ENCODE measurements around the gene LCTL. TPM values are rescaled to one million over a fixed set of nuclear protein-coding genes. Genes with fewer than 3 reads are reported as not detected.

LCTL gene
- total RNA-seq, 1 experiment from 2014 or later, result not detected

DNA sequence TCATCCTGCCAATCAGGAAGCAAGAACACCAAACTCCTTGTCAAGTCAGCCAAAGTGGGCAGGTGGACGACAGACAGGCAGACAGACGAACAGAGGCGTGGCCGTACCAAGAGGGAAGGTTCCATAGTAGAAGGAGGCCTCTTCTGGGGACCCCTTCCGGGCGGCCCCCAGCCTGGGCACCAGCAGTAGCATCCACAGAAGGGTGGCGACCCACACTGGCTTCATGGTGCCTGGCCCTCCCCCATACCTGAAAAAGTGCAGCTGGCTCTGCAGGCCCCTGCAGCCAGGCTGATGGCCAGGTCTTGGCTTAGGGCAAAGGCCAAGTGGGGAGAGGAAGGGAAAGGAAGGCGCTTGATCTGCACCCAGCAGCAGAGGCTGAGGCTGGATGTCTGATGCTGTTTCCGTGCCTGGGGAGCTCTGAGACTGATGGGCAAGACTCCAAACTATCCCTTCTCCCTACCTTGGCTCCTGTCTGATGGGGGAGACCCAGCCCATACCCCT is 607 bp downstream of the LCTL start:
- DNase-seq (ENCODE audit: low spot score), result no peak

DNA sequence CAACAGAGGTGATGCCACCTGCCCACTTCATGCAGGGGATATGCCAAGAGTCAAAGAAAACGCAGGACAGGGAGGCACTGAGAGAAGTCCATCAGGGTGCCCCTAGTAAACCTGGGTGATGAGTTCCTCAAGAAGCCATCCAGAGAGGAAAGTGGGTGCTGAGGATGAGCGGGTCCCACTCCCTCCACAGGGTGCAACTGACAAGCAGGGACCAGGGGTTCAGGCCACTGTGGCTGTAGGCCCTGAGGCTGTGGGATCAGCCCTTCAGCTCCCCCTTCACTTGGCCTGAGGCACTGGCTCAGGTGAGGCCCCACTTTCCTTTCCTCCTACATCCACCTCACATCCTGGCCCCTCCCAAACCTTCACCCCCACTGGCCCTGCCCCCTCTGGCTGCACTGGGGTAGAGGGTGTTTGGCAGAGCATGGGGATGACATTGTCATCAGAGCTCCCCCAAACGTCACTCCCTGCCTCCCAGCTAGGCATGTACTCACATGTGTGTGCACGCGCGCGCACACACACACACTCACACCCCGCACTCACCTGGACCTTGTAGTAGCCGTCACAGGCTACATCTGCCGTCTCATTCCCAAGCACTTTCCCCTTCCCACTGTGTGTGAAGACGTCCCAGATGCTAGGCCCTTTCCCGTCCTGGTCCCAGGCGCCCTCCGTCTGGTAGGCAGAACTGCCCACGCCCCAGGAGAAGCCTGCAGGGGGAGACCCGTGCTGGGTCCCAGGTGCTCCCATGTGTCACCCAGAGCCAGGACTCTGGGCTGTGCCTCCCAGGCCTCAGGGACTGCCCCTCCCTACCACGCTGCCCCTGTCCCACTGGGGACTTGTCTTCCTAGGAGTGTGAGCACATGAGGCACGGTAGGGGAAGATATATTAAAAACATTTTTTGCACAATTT is 1.4 kb downstream of the LCTL start:
- no peak for DNase-seq (ENCODE audit: low spot score)

DNA sequence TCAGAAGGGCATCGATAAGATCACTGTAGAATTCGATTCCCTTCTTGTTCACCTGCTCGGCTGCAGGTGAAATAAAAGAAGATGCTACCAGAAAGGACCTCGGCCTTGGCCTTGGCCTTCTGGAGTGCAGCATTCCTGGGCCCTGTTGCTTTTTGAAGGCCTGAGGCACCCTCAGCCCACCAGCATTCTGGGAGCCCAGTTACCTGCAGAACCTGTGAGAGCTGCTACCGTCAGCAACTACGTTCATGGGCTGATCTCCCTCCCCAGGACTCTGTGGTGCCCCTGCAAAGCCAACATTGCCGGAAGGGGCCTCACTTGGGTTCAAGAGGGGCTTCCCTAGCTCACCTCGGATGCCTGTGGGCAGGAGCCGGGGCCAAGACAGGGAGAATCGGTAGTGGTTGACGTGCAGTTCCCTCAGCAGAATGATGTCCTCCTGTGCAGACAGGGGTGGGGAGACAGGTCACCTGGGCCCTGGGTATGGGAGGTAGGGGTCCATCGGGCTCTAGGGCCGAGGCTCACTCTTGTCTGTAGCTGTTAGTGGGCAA is 2.2 kb downstream of the LCTL start:
- DNase-seq (ENCODE audit: low spot score), result no peak

DNA sequence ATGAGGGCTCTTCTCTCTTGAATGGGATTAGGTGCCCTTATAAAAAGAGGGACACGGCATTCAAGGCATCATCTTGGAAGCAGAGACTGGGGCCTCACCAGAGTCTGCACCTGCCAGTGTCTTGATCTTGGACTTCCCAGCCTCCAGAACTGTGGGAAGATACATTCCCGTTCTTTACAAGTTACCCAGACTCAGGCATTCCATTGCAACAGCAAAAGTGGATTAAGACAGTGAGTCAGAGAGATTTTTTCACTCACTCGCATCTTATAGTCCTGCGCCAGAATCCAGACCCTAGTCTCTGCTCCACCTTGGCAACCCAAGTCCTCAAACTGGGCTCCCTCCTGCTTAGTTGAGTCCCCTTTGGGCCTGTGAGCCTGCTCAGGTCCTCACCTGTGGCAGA is 2.7 kb downstream of the LCTL start:
- DNase-seq (ENCODE audit: low spot score), result no peak

DNA sequence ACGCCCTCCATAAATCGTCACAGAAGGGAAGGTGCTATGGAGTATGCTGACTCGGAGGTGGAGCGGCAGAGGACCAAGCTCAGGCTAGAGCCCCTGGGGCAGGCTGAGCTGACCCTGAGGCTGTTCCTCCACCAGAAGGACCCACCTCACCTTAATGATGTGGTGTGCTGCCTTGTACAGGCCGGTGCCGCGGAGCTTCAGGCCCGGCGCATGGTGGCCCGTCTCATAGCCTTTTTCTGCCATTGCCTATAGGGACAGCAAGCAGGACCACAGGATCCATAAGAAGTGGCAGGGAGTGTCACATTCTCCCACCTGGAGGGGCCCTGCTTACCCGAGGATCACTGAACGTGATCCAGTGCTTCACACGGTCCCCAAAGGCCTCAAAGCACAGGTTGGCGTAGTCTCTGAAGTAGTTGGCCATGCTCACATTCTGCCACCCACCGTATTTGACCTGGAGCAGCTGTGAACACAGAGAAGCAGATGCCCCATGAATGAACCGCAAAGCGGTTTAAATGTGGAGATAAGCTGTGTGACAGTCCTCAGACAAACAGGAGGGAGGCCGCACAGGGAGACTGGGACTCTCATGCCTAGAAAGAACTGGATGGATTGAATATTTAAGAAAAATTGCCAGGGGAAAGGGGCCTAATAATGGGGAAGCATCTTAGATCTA is 4.8 kb downstream of the LCTL start:
- no peak for DNase-seq (ENCODE audit: low spot score)

DNA sequence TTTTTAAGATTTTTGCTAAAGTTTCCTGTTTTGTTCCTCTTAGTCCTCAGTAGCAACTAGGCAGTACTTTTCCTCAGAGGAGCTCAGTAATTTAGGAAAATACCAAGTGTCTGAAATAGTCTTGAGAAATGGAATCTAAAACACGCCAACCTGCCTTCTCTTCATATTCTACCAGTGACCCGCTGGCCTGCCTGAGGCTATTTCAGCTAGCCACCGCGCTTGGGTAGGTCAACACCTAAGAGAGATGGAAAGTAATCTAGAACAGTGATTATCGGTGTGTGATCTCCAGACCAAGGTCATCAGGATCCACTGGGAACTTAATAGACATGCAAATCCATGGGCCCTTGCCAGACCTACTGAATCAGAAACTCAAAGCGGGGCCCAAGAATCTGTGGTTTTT is 7.5 kb downstream of the LCTL start:
- no peak for DNase-seq (ENCODE audit: low spot score)

DNA sequence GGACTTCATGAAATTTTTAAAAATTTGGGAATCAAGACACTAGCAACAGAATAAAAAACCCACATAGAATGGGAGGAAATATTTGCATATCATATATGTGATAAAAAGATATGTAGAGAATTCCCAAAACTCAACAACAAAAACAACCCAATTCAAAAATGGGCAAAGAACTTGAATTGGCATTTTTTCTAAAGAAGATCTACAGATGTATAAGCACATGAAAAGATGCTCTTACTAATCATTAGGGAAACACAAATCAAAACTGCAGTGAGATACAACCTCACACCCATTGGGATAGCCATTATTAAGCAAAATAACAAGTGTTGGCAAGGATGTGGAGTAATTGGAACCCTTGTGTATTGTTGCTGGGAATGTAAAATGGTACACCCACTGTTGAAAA is 10.1 kb downstream of the LCTL start:
- no peak for DNase-seq (ENCODE audit: low spot score)

DNA sequence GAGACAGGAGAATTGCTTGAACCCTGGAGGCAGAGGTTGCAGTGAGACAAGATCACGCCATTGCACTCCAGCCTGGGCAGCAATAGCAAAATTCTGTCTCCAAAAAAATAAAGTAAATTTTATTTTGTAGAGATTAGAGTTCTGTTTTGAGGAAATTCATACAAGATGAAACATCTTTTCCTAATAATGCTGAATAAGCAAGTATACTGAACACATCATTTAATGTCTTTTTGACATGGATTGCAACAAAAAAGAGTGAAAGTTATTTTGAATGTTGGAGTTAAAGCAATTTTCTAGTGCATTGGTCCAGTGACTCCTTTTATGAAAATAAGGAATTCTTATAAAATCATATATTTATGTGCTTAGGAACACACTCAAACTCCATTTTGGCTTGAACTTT is 20.5 kb downstream of the LCTL start:
- DNase-seq (ENCODE audit: low spot score), result no peak

DNA sequence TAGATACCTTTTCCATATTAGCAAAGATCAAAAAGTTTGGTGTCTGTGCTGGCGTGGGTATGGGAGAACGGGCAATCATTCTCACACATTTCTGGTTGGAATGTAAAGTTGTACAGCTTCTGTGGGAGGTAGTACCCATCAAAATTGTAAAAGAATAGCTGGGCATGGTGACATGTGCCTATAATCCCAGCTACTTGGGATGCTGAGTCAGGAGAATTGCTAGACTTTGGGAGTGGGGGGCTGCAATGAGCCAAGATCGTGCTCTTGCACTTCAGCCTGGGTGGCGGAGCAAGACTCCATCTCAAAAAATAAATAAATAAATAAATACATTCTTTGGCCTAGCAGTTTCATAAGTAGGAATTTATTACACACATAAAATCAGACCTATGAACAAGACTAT is 22.9 kb downstream of the LCTL start:
- no peak for DNase-seq (ENCODE audit: low spot score)

DNA sequence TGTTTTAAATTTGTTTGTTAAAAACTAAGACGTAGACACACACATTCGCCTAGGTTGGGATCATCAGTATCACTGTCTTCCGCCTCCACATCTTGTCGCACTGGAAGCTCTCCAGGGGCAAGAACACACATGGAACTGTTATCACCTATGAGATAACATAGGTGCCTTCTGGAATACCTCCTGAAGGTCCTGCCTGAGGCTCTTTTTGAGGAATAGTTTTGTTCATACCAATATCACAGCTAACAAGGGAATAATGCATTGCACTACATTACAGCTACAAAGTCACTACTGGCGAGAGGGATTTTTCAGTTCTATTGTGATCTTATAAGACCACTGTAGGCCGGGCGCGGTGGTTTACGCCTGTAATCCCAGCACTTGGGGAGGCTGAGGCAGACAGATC is 30.7 kb downstream of the LCTL start:
- DNase-seq (ENCODE audit: low spot score), result no peak

DNA sequence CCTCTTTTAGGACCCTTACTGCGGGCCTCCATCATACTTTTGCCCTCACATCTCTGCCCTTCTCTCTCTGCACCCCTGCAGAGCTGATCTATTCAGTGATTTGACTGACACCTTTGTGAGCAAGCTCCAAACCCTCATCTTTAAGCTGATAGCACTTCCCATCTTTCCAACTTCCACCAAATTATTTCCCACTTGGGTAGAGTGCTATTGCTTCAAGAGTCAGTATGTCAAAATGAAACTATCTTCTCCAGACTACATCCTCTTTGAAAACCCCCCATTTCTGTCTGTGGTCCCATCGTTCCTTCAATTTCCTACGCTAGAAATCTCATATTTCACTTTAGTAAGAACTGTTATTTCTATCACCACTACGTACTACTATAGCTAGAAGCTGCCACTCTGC is 41.0 kb downstream of the LCTL start:
- no peak for DNase-seq (ENCODE audit: low spot score)

DNA sequence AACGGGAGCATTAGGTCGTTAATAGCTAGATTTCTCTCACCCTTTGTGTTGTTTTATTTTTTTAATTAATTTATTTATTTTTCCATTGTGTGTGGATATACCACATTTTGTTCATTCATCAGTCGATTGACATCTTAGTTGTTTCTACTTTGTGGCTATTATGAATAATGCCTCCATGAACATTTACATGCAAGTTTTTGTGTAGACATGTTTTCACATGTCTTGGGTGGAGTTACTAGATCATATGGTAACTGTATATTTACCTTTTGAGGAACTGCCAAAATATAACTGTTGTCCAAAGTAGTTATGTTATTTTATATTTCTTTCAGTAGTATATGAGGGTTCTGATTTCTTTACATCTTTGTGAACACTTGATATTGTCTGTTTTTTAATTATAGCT is 41.9 kb downstream of the LCTL start:
- no peak for DNase-seq (ENCODE audit: low spot score)

DNA sequence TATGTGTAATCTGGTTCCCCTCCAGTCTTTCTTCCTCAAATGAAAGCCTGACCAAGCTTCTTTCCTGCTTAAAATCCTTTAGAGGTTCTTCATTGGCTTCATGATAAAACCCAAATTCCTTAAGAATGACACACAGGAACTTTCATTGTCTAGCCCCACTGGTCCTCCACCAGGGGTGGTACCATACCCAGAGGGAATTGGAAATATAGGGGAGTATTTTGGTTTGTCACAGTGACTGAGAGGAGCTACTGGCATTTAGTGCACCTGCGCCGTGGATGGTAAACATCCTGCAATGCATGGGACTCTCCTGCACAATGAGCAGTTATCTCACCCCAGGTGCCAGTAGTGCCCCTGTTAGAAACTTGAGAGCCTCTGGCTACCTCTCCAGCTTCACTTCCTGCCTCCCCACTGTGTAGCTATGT is 49.9 kb downstream of the LCTL start:
- DNase-seq (ENCODE audit: low spot score), result no peak

DNA sequence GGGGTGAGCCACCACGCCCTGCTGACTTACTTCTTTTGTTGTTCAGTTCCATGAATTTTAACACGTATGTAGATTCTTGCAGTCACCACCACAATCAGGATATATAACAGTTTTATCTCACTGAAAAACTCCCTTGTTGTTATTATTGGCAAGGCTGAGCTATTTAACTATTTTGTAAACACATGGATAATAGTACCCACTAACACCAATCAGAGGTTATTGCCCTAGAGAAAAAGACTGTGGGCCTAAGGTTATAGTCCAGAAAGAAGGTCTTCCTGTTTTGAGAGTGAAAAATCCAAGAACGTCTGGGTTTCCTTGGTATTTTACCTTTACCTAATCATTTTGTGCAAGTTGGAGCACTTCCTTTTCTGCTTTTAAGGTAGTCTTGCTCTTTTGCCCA is 51.2 kb downstream of the LCTL start:
- no peak for DNase-seq (ENCODE audit: low spot score)

DNA sequence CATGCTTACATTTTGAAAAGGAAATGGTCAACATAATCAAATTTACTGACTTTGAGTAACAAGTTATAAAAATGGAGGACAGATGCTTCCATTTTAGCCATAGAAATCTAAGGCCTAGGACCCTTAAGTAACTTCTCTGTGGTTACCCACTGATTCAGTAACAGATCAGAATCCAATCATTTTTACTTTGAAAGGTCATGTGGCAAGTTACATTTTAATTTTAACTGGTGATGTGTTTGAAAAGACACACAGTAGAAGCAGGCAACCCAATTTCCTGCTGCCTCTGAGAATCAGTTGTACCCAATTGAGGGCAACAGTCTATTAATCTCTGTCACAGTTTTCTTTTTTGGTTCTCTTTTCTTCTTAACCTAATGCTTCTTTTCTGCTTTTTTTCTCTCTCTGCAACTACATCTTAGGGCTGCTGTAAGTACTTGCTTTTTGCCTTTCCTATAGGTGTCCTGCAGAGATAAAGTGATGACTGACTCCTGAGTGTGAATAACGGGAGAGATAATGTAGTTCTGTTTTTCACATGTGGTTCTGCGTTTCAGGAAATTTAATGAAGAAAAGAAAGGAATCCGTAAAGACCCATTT is 57.4 kb downstream of the LCTL start:
- DNase-seq (ENCODE audit: low spot score), result no peak

DNA sequence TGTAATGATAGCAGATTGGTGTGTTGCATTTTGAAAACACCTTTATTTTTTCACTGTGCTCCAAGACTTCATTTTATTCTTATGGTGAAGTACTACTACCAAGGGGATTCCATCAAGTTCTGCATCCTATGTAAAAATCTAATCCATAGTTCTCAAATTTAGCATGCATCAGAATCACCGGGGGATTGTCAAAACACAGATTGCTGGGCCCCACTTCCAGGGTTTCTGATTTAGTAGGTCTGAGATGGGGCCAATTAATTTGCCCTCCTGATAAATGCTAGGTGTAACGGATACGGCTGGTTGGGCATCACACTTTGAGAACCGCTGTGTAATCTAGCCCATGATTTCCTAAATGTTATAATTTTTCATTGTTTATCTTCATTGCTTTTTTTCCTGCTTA is 60.0 kb downstream of the LCTL start:
- no peak for DNase-seq (ENCODE audit: low spot score)

DNA sequence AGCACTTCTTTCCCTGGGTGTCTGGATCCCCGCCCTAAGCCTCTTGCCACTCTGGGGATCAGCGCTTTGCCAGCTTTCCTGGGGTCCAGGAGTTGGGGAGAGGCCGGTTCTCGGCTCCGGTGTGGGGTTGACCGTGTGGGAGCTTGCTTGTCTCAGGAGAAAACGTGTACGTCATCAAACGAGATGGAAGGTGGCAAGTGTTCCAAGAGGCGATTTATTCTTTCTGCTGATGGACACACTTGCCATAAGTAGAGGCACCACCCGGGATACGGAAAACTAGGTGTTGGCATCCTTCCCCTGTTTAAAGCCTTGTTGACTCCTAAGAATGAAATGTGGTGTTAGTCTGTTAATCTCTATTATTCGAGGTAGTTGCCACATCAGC is 60.4 kb downstream of the LCTL start:
- DNase-seq (ENCODE audit: low spot score), result no peak

DNA sequence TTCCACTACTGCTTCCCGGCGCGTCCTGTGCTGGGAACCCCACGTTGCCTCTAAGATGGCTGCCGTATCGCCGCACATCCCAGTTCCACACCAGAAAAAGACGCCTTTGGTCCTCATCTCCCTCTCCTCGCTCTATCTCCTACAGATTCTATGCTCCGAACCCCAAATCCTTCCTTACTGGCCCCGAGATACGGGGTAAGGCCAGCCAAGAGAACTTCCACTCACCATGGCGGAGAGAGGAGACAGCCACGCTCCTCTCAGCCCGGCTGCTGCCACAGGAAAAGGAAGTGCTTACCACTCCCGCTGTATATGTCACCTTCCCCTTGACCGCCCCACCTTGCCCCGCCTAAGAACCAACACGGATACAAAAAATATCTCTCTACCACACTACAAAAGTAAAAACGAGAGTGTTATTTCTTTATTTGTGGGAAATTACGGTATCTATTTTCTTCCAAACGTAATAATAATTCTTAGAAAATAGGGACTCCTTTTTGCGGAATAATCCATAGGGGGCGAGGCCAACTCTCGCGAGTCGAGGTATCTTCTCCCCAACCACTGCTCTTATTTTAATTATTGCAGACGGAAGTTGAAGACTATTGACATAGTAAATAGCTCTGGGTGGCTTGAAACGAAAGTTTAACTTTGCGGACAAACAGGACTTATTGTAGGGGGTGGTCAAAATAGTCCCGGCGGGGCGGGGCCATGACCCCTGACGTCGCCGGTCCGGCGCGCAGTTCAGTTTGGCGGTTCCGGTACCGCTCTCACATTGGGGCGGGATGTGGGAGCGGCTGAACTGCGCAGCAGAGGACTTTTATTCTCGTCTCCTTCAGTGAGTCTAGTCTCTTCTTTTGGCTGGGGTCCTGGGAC is 61.0 kb downstream of the LCTL start, which contains the start of the genes RPL4 and ZWILCH:
Gene RPL4 (minus strand): TSS at position 293 of the 867 bp plus-strand sequence. CDS start 65 bp downstream, at position 228.
Gene ZWILCH (plus strand): TSS at position 764 of the 867 bp plus-strand sequence. CDS start 13 bp downstream, at position 777.
- DNase-seq (ENCODE audit: low spot score), result peak; percentile 96

DNA sequence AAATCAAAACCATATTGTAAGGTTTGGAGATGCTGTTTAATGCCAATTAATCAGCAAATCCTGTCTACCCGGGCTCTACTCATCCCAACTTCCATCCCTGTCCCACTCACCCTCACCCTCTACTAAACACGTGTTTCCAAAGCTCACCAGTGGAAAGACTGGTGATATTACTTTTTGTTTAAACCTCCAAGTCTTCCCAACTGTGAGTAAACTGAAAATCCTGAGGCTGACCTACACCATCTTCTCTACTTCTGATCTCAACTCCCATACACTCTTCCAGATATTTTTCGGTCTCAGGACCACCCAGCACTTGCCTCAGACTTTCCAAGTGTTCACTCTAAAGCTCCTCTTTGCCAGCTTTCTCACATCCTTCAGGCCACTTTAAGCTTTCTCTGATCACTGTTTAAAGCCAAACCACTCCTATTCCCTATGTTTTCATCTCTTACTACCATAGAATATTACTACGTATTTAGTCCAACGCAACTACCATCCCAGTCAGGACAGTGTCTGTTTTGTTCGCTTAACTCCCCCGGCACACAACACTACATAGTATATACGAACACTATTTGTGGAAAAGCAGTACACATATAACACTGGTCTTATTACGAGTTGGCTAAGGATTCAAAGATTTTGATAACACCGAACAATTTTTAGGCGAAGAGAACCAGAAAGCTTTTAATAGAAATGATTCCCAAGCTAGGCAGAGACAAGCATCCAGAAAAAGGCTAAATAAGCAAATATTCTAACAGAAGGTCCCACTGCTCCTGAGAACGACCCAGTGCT is 61.8 kb downstream of the LCTL start:
- DNase-seq (ENCODE audit: low spot score), result peak; percentile 44

DNA sequence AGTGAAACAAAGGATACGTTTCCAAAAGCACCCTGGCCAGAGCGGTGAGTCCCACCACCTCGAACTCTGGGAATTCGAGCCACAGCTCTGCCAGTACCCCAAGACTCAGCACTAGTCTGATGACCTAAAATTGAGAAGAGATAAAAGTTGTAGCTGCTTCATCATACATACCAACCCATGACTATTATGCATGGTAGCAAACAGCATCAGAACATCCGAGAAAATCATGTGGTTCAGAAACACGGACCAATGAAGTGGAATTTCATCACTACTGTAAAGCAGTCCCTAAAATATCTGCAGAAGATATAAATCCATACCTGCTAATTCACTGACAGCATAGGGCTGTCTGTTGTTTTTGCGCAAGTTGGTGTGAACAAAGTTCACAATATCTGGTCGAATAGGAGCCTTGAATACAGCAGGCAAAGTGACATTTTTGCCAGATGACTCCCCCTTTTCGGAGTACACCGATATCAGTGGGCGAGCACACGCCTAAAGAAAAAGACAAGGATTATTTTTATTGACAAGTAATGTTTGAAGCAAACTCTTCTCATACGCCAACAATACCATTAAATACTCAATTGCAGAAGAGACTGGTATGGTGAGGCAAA is 62.7 kb downstream of the LCTL start:
- peak; percentile 42 for DNase-seq (ENCODE audit: low spot score)
